GM12891 (cell line): ENCODE measurements around the gene MAP2K5.

ENCODE experiments used
- DNase-seq: peaks from one replicate; pipeline ENCODE4 v3.0.0; 2011; ENCODE audit warnings: low spot score; ENCODE audit not compliant: insufficient read length
- FAIRE-seq: peaks from 2 replicates; lab custom pipeline; 2011; peaks lifted over from hg19 to GRCh38; lab: Jason Lieb, UNC
- PAX5 ChIP-seq: IDR thresholded peaks from 2 replicates; pipeline ENCODE4 v1.6.1; 2011; ENCODE audit warnings: low read length, moderate library complexity, mild to moderate bottlenecking; ENCODE audit not compliant: insufficient read depth, severe bottlenecking
- POLR2A ChIP-seq: IDR thresholded peaks from 2 replicates; pipeline ENCODE4 v1.6.1; 2011; ENCODE audit warnings: low read depth, low read length, control low read depth
- POLR2AphosphoS5 ChIP-seq: IDR thresholded peaks from 2 replicates; pipeline ENCODE4 v1.6.1; 2011; ENCODE audit warnings: low read depth, low read length, control low read depth
- POU2F2 ChIP-seq: IDR thresholded peaks from 2 replicates; pipeline ENCODE4 v1.6.1; 2011; ENCODE audit warnings: low read depth, mild to moderate bottlenecking, control low read depth, low read length, moderate library complexity
- SPI1 ChIP-seq: IDR thresholded peaks from 2 replicates; pipeline ENCODE4 v1.6.1; 2011; ENCODE audit warnings: low read depth, low read length, control low read depth
- TAF1 ChIP-seq: IDR thresholded peaks from 2 replicates; pipeline ENCODE4 v1.6.1; 2011; ENCODE audit warnings: low read depth, low read length, control low read depth

Gene MAP2K5

GRCh38 chr15:67707520-67708283, 165.2 kb downstream of the MAP2K5 start:
- TF ChIP-seq POLR2A (no peak), POU2F2 (no peak), TAF1 (no peak)
- FAIRE-seq (no peak), DNase-seq (no peak)

- TF ChIP-seq POLR2AphosphoS5 (no peak), TAF1 (no peak), POLR2A (no peak), SPI1 (no peak), POU2F2 (no peak), PAX5 (no peak)
- DNase-seq (no peak), FAIRE-seq (no peak)
Observed at GRCh38 chr15:67708500-67708899, 166.0 kb downstream of the MAP2K5 start.

- TF ChIP-seq PAX5: no peak
- no peak for TF ChIP-seq SPI1
- no peak for TF ChIP-seq POU2F2
- no peak for TF ChIP-seq POLR2AphosphoS5
- TF ChIP-seq POLR2A: no peak
- TF ChIP-seq TAF1: no peak
- FAIRE-seq (no peak), DNase-seq (no peak)
Observed at GRCh38 chr15:67715170-67715569, 172.7 kb downstream of the MAP2K5 start.

- DNase-seq (no peak), FAIRE-seq (no peak)
- no peak for TF ChIP-seq TAF1
- TF ChIP-seq POLR2AphosphoS5: no peak
- no peak for TF ChIP-seq POU2F2
- no peak for TF ChIP-seq POLR2A
- no peak for TF ChIP-seq PAX5
- no peak for TF ChIP-seq SPI1
Observed at GRCh38 chr15:67716171-67716570, 173.7 kb downstream of the MAP2K5 start.

- FAIRE-seq: no peak
- TF ChIP-seq PAX5 (no peak), POLR2AphosphoS5 (no peak), POU2F2 (no peak)
- DNase-seq: no peak
Observed at GRCh38 chr15:67717776-67718175, 175.3 kb downstream of the MAP2K5 start.

- DNase-seq: no peak
- FAIRE-seq: no peak
- TF ChIP-seq SPI1 (no peak), PAX5 (no peak), POLR2A (no peak)
Observed at GRCh38 chr15:67719330-67719959, 176.9 kb downstream of the MAP2K5 start.

GRCh38 chr15:67720556-67721175, 178.2 kb downstream of the MAP2K5 start:
- DNase-seq (no peak), FAIRE-seq (peak; percentile 72)
- TF ChIP-seq SPI1: peak; percentile 80
- TF ChIP-seq PAX5: no peak

- no peak for TF ChIP-seq POLR2AphosphoS5
- no peak for TF ChIP-seq POLR2A
- no peak for TF ChIP-seq PAX5
- no peak for TF ChIP-seq SPI1
- TF ChIP-seq TAF1: no peak
- no peak for TF ChIP-seq POU2F2
- no peak for FAIRE-seq
- DNase-seq: no peak
Observed at GRCh38 chr15:67722030-67722817, 179.7 kb downstream of the MAP2K5 start.

GRCh38 chr15:67723294-67724024, 181.0 kb downstream of the MAP2K5 start:
- no peak for FAIRE-seq
- DNase-seq: no peak
- no peak for TF ChIP-seq POLR2AphosphoS5
- no peak for TF ChIP-seq POLR2A
- TF ChIP-seq PAX5: no peak
- TF ChIP-seq POU2F2: no peak
- no peak for TF ChIP-seq TAF1
- TF ChIP-seq SPI1: no peak
